ENCODE results near the gene NTN4.
A peak's percentile ranks its signal among the peaks of the same experiment; 100 is the strongest.

DNA sequence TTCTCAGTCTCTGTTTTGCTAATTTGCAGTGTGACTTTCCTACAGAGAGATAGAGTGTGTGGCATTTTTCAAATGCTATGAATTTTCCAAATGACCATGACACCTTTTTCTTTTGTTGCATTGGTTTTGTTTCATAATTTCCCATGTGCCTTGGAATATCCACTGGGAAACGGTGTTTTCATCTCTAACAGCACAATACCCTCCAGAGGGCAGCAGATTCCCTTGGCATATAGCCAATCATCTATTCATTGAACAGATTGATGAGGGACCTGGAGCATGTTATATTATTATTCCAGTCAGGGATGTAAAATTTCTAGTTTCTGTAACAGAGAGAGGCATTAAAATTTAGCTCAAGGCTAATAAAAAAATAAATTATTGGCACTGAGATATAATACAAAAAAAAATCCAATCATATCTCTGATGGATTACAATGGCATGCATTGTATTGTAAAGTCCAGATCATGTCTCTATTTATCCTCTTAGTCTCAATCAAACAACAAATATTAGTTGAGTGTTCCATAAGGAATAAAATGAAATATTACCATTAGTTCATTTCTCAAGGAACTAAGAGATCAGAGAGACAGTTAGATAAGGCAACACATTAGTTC lies 29.6 kb upstream of the NTN4 start:
- TF ChIP-seq CTCF (IDR thresholded peaks at IDR 0.05) (peak; percentile 39 to 75 (median 68)), POLR2A (IDR thresholded peaks at IDR 0.05) (no peak), POLR2AphosphoS5 (IDR thresholded peaks at IDR 0.05) (peak; percentile 54)

Data from prostate gland (tissue), 2 donors.